HG03342 (cell line): ENCODE data around the gene R3HDM4.
A peak's percentile ranks its signal among the peaks of the same experiment; 100 is the strongest.
"Not testable (repeated sequence)": the region's sequence is repeated elsewhere in the genome, so short reads cannot be mapped to it uniquely, and the experiment has no call there.

Experiments used
- ATAC-seq: cut with Tn5 transposase; IDR thresholded peaks from one replicate; pipeline ENCODE4 v1.9.1; 2021; ENCODE audit warnings: mild to moderate bottlenecking, moderate library complexity; ENCODE audit not compliant: unreplicated experiment

R3HDM4 gene

GRCh38 chr19:913080-913748, at the start of gene R3HDM4:
R3HDM4 (minus strand) TSS chr19:913219; CDS start chr19:913157, 62 bp downstream.
- ATAC-seq, result peak; percentile 46

- no peak for ATAC-seq
Observed at GRCh38 chr19:961866-962620, 49.0 kb upstream of the R3HDM4 start.

DNA sequence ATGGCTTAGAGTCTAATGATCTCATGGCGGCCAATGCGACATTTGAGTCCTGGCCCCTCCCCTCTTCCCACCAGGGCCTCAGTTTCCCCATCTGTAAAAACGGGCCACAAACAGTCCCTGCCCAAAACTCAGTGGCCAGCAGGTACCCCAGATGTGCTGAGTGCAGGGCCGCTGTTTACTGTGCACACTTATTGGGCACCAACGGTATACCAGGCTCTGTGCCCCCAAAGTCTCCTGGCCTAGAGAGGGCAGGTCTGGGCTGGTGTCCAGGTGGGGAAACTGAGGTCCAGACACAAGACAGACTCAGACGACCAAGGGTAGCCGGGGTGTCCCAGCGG, 47.6 kb upstream of the R3HDM4 start:
- ATAC-seq, result no peak

- ATAC-seq, result no peak
Observed at GRCh38 chr19:960020-960419, 47.0 kb upstream of the R3HDM4 start.

DNA sequence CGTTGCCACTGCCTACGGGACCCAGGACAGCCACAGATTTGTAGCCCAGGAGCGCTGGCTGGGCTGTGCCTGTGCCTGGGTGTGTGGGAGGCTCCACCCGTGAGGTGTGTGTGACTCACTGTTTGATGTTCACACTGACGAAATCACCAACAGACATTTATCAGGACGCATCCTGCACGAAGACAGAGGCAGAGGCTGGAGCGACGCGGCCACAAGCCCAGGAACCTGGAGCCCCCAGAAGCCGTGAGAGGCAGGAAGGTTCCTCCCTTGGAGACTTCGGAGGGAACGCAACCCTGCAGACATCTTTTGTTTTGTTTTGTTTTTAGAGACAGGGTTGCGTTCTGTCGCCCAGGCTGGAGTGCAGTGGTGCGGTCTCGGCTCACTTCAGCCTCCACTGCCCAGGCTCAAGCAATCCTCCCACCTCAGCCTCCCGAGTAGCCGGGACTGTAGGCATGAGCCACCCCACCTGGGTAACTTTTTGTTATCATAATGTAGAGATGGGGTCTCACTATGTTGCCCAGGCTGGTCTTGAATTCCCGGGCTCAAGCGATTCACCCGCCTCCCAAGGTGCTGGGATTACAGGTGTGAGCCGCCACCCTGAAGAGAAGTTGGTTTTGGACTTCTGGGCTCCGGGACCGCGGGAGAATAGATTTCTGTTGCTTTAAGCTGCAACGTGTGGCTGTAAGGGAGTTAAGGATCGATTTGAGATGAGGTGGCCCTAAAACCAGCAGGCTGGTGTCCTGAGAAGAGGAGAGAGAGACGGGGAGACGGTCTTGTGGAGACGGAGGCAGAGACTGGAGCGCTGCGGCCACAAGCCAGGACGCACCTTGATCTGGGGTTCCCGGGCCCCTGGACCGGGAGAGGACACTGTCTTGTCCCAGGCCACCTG, 46.2 kb upstream of the R3HDM4 start:
- ATAC-seq, result no peak

GRCh38 chr19:957578-957977, 44.6 kb upstream of the R3HDM4 start:
- not testable (repeated sequence) for ATAC-seq

DNA sequence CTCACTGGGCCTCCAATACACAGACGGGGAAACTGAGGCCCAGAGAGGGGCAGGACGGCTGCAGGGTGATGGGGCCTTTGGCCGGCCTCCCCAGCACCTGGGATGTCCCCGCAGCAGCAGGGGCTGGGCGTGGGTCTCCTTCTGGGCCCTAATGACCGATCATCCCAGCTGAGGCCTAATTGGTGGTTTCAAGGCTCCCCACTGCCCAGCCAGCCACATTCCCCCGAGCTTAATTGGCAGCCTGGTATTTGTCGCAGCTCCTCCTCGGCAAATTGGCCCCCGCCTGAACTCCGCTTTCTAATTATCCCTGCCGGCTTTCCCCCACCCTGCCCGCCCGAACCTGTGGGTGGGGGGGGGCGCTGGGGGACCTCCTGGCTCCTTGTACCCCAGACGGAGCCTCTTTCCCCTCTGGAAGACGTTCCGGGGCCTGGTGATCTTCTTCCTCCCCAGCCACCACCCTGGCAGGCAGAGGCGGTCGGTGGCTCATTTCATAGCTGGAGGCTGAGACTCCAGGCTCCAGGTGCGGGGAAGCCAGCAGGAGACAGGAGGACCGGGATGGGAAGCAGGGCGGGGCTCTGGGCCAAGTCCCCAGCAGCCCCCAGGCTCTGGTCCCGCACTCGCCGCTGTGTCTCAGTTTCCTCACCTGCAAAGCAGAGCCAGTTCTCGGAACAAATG, 43.9 kb upstream of the R3HDM4 start:
- ATAC-seq, result no peak

DNA sequence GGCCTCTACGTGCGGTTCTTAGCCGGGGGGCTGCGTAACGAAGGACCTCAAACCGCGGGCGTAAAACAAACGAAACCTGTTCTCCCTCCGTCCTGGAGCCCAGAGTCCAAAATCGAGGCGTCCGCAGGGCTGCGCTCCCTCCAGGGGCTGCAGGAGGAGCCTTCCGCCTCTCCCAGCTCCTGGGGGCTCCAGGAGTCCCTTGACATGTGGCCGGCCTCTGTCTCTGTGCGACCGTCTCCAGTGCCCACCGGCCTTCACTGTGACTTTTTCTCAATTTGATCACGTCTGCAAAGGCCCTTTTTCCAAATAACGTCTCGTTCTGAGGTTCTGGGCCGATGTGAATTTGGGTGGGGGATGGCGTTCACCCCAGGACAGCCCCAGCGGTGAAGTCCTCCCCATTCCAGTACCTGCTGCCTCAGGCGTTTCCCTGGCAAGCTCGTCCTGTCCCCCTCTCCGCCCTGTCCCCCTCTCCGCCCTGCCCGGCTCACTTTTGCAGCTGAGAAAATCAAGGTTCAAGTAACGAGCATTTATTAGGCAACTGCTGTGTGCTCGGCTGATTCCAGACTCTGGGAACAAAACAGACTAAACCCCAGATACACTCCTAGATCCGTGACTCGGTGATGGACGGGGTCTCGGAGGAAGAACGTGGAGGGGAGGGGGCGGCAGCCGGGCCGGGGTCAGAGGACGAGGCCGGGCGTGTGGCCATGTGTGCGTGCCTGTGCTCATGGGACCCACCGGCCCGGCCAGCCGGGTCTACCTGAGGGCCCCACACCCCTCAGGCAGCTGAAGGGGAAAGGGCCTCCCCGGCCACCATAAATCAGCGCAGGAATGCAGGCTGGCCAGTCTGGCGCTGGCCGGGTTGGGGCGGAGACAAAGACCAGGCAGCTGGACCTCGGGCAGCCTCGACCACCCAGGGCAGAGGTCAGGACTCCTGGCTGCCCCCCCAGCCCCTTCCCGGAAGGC, 43.1 kb upstream of the R3HDM4 start:
- no peak for ATAC-seq

DNA sequence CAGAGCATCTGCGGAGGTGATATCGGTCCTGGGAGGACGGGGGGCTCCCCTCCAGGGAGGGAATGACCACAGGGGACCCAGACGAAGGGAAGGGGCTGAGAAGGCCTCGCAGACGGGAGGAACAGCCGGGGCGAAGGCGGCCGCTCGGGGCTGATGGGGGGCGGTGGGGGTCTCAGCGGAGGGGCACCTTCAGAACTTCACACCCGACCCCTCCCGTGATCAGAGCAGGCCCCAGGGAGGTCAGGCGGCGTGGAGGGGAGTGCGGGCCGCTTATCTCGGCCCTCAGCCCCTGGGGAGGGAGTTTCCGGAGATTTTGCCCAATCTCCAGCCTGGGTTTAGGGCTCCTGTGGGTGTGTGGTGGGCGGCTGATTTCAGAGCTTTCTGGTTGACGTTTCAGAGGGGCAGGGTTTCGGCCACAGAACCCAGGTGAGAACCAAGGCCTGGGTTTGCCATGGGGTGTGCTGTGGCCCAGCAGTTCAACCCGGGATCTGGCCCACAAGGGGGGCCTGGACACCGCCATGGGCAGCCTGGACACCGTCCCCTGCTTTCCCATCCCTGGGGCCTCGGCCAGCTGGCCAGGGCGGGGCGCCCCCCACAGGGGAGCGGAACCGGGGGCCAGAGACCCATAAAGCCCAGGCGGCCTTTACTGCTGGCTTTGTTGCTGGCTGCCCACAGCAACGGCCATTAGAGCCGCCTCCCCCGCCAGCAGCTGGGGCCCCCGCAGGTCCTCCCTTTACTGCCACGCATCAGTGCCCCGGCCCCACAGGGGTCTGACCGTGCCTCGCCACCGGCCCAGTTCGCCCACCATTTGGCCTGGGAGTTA, 41.9 kb upstream of the R3HDM4 start:
- no peak for ATAC-seq

DNA sequence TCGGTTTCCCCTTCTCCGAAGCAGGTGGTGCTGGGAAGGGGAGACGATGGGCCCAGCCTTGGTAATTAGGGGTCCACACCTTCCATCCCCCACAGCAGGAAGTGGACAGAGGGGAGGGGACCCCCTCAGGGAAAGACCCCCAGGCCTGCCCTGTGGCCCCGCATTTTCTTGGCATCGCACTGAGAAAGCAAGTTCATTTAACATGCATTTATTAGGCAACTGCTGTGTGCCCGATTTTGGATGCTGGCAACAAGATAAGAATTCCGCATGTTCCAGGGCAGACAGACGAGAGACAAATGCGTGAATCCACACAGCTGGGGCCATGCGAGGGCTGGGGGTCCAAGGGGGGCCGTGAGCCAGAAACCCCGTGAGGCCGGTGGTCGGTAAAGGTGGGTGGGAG, 41.3 kb upstream of the R3HDM4 start:
- ATAC-seq, result no peak

GRCh38 chr19:953445-954271, 40.6 kb upstream of the R3HDM4 start:
- no peak for ATAC-seq

DNA sequence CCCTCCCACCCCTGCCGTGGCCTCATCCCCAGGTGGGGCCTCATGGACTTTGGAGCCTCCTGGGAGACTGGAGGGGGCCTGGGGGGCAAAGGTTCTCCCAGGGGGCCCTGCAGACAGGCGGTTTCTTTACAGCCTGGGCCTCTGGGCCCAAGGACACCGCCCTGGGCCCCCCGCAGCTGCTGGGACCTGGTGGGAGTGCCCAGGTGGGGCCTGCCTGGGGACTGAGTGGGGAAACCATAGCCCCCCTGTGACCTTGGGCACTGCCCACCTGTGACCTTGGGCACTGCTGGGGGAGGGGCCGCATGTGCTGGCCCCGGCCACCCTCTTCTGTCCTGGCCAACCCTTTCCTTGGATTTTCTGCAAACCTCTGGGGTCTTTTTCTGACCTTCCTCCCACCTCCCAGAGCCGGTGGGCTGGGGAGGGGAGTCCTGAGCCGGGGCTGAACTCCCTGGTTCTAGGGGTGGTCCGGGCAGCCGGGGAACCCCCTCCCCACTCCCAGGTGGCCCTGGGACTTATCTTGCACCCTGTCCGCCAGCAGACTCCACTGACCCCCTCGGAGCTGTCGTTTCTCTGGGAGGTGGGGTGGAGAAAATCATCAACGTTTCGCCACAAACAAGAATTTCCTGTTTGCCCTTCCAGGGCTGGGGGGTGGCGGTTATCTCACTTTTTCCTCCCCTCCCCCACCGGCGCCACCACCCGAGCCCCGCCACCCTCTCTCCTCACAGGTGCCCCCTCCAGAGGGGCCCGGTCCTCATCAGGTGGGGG, 39.8 kb upstream of the R3HDM4 start:
- ATAC-seq, result no peak

DNA sequence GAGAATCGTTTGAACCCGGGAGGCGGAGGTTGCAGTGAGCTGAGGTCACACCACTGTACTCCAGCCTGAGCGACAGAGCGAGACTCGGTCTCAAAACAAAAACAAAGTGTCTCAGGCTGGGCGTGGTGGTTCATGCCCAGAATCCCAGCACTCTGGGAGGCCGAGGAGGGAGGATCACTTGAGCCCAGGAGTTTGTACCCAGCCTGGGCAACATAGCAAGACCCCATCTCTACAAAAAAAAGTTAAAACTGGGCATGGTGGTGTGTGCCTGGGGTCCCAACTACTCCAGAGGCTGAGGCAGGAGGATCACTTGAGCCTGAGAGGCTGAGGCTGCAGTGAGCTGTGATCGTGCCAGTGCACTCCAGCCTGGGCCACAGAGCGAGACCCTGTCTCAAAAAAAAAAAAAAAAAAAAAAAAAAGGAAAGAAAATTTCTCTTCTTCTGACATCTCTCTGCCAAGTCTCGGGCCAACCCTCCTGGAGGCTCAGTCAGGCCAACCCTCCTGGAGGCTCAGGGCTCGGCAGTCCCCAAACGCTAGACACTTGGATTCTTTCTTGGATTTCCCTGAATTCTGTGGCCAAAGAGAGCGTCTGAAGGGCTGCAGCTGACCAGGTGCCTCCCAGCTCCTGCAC, 39.1 kb upstream of the R3HDM4 start:
- ATAC-seq, result no peak

DNA sequence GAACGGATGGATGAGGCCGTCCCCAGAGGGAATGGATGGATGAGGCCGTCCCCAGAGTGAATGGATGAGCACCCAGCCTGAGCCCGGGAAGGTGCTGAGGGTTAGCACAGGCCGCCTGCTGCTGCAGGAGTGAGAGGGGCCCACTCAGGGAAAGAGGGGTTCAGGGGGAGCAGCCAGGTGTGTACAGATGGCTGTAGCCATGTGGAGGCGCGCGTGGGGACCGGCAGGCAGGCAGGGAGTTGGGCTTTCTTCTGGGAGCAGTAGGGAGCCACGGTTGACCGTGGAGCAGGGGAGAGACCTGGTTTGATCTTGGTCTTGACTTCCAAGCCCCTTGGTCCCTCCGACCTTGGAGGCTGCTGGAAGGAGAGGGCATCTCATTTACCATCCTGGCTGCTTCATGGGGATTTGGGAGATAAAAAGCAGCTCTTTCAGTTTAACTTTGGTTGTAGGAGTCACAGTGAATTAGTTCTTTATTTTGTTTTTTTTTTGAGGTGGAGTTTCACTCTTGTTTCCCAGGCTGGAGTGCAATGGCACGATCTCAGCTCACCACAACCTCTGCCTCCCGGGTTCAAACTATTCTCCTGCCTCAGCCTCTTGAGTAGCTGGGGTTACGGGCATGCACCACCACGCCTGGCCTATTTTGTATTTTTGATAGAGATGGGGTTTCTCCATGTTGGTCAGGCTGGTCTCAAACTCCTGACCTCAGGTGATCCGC, 37.5 kb upstream of the R3HDM4 start:
- no peak for ATAC-seq

DNA sequence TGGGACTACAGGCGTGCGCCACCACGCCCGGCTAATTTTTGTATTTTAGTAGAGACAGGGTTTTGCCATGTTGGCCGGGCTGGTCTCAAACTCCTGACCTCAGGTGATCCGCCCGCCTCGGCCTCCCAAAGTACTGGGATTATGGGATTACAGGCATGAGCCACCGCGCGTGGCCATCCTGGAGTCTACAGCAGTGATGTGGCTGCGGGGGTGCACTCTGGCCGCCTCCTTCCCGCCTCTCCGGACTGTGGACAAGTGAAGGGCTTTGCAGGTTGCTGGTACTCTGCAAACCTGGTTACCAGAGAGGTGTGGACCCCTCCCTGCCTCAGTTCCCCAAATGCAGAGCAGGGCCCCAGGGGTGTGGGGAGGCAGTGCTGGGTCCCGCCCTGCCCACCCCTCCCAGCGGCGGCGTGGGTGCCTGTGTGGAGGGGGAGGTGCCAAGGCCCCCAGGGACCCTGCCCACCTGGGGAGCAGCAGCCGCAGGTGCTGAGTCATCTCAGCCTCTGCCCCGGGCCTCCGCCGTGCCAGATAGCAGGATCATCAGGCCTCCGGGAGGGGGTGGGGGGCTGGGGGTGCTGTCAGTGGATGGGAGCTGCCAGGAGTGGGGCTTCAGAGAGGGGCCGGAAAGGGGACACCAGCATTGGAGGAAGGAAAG, 36.0 kb upstream of the R3HDM4 start:
- no peak for ATAC-seq
